ENCODE data around the gene DHX58. TPM values are rescaled to one million over a fixed set of nuclear protein-coding genes. Genes with fewer than 3 reads are reported as not detected.

Gene DHX58
- total RNA-seq, 2 donors from 2014 or later, result 13.7 to 18.5 TPM

GRCh38 chr17:42126836-42127235 is 14.3 kb upstream of the DHX58 start:
- Histone ChIP-seq H3K27ac (no peak overlapping the region), H3K4me3 (no peak overlapping the region), H3K4me1 (ENCODE audit: control insufficient read depth in 1 of 2, low read depth in 2 of 2) (peaks cover 8 to 13% of the 10 kb centered on the region in 2 donors), H3K9me3 (no peaks in the 10 kb centered on the region), H3K36me3 (peaks cover 38% of the 10 kb centered on the region), H3K27me3 (replicated peaks; ENCODE audit: insufficient read depth) (no peaks in the 10 kb centered on the region)
- DNase-seq (ENCODE audit: low spot score) (no peak), ATAC-seq (ENCODE audit: insufficient number of reproducible peaks, low FRiP score, low read depth) (no peak)
- TF ChIP-seq, protein P1, sequence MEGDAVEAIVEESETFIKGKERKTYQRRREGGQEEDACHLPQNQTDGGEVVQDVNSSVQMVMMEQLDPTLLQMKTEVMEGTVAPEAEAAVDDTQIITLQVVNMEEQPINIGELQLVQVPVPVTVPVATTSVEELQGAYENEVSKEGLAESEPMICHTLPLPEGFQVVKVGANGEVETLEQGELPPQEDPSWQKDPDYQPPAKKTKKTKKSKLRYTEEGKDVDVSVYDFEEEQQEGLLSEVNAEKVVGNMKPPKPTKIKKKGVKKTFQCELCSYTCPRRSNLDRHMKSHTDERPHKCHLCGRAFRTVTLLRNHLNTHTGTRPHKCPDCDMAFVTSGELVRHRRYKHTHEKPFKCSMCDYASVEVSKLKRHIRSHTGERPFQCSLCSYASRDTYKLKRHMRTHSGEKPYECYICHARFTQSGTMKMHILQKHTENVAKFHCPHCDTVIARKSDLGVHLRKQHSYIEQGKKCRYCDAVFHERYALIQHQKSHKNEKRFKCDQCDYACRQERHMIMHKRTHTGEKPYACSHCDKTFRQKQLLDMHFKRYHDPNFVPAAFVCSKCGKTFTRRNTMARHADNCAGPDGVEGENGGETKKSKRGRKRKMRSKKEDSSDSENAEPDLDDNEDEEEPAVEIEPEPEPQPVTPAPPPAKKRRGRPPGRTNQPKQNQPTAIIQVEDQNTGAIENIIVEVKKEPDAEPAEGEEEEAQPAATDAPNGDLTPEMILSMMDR (IDR thresholded peaks at IDR 0.05), result no peak

GRCh38 chr17:42125565-42125964 is 13.1 kb upstream of the DHX58 start:
- H3K27ac ChIP-seq, result no peak overlapping the region
- peaks cover 38% of the 10 kb centered on the region for H3K36me3 ChIP-seq
- DNase-seq (ENCODE audit: low spot score) (no peak), ATAC-seq (ENCODE audit: insufficient number of reproducible peaks, low FRiP score, low read depth) (no peak)
- peaks cover 7% of the 10 kb centered on the region in 2 donors for H3K4me1 ChIP-seq (ENCODE audit: control insufficient read depth in 1 of 2, low read depth in 2 of 2)
- H3K4me3 ChIP-seq, result no peak overlapping the region
- TF ChIP-seq, protein P1 (IDR thresholded peaks at IDR 0.05), result no peak
- H3K9me3 ChIP-seq, result no peaks in the 10 kb centered on the region
- H3K27me3 ChIP-seq (replicated peaks; ENCODE audit: insufficient read depth), result no peaks in the 10 kb centered on the region

DNA sequence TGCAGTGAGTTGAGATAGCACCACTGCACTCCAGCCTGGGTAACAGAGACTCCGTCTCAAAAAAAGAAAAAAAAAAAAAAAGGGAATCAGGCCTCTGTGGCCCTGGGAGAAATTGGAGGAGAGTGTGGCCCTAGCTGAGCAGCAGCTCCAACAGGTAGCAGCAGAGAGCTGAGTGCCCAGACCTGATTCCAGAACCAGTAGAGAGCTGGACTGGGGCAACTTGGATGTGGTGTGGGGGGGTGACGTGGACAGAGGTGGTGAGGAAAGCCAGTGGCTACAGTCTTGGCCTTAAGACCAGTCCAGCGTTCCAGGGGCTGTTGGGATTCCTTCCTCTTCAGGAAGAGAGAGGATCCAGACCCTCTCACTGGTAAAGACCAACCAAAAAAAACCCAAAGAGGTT is 11.7 kb upstream of the DHX58 start:
- H3K4me3 ChIP-seq, result no peak overlapping the region
- H3K27ac ChIP-seq, result no peak overlapping the region
- peaks cover 7 to 10% of the 10 kb centered on the region in 2 donors for H3K4me1 ChIP-seq (ENCODE audit: control insufficient read depth in 1 of 2, low read depth in 2 of 2)
- TF ChIP-seq, protein P1 (IDR thresholded peaks at IDR 0.05), result no peak
- DNase-seq (ENCODE audit: low spot score), result no peak
- H3K9me3 ChIP-seq, result no peaks in the 10 kb centered on the region
- H3K27me3 ChIP-seq (replicated peaks; ENCODE audit: insufficient read depth), result no peaks in the 10 kb centered on the region
- H3K36me3 ChIP-seq, result peaks cover 27% of the 10 kb centered on the region
- no peak for ATAC-seq (ENCODE audit: insufficient number of reproducible peaks, low FRiP score, low read depth)

- TF ChIP-seq, protein P1 (IDR thresholded peaks at IDR 0.05), result no peak
- DNase-seq (ENCODE audit: low spot score) (no peak), ATAC-seq (ENCODE audit: insufficient number of reproducible peaks, low FRiP score, low read depth) (no peak)
- H3K4me1 ChIP-seq (ENCODE audit: control insufficient read depth in 1 of 2, low read depth in 2 of 2), result peaks cover 7 to 10% of the 10 kb centered on the region in 2 donors
- peaks cover 11% of the 10 kb centered on the region for H3K36me3 ChIP-seq
- H3K4me3 ChIP-seq, result no peak within 1 kb of the TSS
- H3K27ac ChIP-seq, result no peak within 1 kb of the TSS
- no peaks in the 10 kb centered on the region for H3K9me3 ChIP-seq
- no peaks in the 10 kb centered on the region for H3K27me3 ChIP-seq (replicated peaks; ENCODE audit: insufficient read depth)
Measured at GRCh38 chr17:42122371-42123303, 10.1 kb upstream of the DHX58 start, which contains the start of gene HSPB9. Gene HSPB9, plus strand, starts transcription at chr17:42122804. Its CDS starts 47 bp downstream, at chr17:42122851.
